ENCODE measurements around the gene UPB1.

GRCh38 chr22:24499706-24500276 is 4.7 kb downstream of the UPB1 start:
- TF ChIP-seq REST (IDR thresholded peaks at IDR 0.05; ENCODE audit: low read depth, low read length): no peak
- TF ChIP-seq YY1 (IDR thresholded peaks at IDR 0.05; ENCODE audit: low read depth, low read length): no peak
- no peak for TF ChIP-seq SREBF2 (IDR thresholded peaks at IDR 0.05; ENCODE audit: low read length)
- TF ChIP-seq NFIC (IDR thresholded peaks at IDR 0.05; ENCODE audit: low read depth, low read length): no peak
- no peak for TF ChIP-seq MTA3 (IDR thresholded peaks at IDR 0.05; ENCODE audit: borderline replicate concordance, low read length)
- no peak for TF ChIP-seq TARDBP (IDR thresholded peaks at IDR 0.05; ENCODE audit: borderline replicate concordance)
- TF ChIP-seq RCOR1 (conservative IDR thresholded peaks at IDR 0.05; ENCODE audit: low read depth, low read length): no peak
- TF ChIP-seq SKIL (IDR thresholded peaks at IDR 0.05; ENCODE audit: low read depth, poor library complexity, severe bottlenecking): no peak
- no peak for TF ChIP-seq RBBP5 (conservative IDR thresholded peaks at IDR 0.05)
- TF ChIP-seq CTCF (IDR thresholded peaks at IDR 0.05 in 2 of 3, conservative IDR thresholded peaks at IDR 0.05 in 1 of 3; ENCODE audit: control insufficient read depth in 2 of 3, extremely low read depth in 1 of 3, insufficient read depth in 1 of 3, low read depth in 3 of 3, low read length in 3 of 3): no peak

All from GM12878 (cell line).